Pons (tissue), 1 donor: ENCODE results near the gene SNED1.

Source experiments
- DNase-seq: peaks from one replicate; pipeline ENCODE4 v3.0.0-alpha.2; 2016; ENCODE audit warnings: low spot score

Gene SNED1

DNA sequence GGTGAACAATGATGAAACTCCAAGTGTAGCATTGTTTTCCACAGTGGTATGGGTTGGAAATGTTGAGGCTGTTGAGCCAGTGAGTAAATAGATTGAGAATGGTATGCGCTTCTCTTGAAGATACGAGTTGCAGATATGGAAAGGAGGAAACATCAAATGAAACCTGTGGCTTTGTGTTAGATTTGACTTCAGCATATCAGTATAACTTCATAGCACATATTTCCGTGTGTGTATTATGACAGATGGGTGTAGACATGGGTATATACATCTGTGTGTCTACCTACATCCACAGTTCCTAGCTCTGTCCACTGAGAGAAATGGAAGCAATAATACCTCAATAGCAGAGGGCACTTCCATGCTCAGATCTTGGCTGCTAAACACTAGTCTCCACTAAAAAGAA lies 8.0 kb downstream of the SNED1 start:
- DNase-seq = no peak

DNA sequence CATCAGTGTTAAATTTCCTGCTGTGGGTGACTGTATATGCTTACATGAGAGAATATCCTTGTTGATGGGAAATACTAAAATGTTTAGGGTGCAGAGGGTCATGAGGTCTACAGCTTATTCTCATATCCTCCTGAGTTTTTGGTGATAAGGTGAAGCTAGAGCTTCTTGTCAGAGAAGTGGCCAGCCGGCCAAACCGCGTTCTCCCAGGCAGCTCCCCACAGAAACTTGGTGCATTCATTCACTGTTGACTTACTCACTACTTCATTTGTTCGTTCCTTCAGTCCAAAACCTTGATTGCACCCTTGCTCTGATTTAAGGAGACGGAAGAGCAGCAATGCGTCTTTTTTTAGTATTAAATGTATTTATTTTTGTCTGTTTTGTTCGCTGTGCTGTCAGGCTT lies 8.7 kb downstream of the SNED1 start:
- no peak for DNase-seq

DNA sequence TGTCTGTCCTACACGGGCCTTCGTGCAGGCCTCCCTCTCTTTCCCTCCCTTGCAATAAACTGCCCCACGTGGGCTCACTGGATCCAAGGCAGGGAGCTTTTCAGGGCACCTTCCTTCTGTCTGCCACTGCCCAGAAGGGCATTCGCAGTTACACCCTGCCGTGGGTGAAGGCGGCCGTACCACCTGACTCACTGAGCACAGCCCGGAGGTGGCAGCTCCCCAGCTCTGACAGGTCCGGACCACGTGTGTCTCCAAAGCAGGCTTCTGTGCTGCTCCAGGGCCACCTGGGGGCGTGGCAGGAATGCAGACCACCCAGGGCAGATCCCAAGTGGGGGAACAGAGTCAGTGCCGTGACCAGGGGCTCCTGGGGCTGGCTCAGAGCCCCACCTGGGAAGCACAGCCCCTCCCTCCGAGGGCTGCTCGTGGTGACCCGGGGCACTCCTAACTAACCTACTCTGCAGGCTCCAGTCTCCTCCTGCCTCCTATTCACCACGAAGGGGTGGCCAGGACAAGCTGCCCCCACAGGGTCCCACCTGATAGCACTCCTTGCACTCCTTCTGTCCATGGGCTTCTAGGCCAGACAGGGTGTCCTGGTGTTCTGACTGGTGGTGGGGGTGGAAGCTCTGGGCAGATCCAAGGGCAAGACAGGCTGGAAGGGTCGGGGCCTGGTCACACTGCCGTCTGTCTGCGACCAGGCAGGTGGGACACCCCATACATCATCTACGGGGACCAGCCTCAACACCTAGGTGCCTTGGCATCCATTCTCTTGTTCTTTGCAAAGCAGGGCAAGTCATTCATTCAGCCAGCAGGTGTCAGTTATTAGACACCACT lies 9.7 kb downstream of the SNED1 start:
- DNase-seq = no peak

DNA sequence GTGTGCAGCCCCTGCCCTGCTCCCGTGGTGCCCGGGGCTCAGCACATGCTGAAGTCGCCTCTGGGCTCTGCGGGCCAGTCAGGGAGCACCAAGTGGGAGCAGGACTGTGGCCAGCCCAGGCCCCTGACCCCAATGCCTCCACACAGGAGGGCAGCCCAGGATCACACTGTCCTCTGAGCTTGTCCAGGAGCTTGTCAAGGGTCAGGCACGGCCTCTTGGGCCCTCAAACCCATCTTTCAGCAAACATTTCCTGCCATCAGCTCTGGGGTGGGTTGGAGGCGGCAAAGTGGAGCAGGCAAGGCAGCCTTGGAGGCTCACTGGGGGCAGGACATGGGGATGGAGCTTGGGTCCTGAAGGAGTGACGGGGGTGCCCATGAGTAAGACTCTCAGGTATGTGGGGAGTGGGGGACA lies 10.3 kb downstream of the SNED1 start:
- DNase-seq = no peak

DNA sequence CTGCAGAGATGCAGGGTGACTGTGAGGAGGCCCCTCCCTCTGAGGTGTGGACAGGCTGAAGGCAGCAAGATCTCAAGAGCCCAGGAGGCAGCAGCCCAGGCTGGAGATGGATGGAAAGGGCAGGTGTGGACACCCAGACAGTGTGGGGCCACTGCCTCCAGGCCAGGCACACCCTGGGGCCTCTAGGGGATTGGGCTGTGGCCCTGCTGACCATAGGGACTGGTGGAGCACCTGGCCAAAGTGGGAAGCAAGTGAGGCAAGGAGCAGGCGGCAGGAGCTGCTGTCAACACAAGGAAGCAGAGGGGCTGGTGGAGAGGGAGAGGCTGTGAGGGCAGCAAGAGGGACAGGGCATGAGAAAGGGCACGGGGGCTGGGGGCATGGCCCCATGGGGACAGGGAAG lies 10.8 kb downstream of the SNED1 start:
- no peak for DNase-seq

DNA sequence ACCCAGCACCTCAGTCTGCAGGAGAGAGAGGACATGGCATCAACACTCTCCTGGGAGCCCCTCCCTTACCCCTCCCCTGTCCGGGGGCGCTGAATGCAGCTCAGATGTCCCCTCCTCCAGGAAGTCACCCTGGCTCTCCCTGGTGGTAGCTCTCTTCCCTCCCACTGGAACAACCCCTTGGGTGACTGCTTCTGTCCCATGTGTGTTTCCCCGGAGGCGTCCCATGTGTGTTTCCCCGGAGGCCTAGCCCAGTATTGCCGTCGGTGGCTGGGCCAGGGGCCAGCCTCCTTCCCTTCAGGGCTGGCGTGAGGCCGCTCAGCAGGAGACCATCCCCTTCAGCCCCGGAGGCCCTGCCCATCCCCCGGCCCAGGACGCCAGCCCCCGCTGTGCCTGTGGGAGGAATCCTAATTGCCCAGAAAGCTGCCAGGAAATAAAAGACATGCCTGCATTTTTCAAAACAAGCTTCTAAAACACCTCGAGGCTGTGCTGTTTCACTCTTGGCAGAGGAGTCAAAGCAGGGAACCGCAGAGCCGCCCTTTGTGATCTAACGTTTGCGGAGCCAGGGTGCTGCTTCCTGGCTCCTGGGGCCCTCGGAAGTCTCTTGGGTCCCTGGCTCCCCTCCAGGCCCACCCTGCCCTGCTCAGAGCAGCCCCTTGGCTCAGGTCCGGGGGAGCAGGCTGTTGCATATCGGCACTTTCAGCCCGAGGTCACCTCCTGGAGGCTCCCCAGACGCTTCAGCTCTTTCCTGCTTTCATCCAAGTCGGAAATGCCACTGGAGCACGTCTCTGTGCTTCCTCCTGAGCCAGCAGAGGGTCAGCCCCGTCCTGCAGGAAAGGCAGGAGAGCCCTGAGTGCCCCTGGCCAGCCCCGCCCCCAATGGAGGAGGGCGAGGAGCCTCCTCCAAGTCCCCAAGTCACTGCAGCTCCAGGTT lies 11.4 kb downstream of the SNED1 start:
- peak; percentile 20 for DNase-seq

DNA sequence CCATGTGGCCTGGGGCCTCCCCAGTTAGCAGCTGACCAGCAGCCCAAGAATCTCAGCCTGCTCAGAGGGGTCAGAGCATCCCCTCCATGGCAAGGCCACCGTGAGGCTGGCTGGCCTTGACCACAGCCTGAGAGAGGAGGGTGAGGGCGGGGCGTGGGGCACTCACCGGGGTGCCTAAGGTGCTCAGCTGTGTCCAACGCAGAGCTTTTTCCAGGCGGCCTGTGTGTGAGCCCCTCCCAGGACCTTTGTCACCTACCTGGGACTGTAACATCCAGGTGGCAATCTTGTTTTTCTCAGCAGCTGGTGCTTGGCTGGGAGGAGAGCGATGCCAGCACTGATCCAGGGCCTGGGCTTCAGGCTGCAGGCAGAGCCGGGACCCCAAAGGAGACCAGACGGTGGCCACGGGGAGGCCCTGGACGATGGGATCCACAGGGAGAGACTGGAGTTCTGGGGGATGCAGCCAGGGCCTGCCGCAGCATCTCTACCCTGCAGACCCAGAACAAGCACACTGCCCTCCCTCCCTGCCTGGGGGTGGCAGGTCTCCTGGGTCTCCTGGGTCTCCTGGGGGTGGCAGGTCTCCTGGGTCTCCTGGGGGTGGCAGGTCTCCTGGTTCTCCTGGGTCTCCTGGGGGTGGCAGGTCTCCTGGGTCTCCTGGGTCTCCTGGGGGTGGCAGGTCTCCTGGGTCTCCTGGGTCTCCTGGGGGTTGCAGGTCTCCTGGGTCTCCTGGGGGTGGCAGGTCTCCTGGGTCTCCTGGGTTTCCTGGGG lies 12.3 kb downstream of the SNED1 start:
- no peak for DNase-seq

DNA sequence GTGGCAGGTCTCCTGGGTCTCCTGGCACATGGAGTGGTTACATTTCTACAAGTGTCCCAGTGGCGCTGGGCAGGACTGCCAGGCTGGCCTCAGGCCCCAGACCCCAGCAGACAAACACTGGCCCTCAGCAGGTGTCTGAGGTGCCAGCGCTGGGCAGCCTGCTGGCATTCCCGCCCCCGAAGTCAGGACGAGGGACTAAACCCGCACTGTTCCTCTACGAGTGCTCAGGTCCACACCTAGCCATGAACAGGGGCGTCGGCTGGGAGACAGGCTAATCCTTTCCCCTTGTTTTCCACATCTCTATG lies 12.8 kb downstream of the SNED1 start:
- DNase-seq = no peak

DNA sequence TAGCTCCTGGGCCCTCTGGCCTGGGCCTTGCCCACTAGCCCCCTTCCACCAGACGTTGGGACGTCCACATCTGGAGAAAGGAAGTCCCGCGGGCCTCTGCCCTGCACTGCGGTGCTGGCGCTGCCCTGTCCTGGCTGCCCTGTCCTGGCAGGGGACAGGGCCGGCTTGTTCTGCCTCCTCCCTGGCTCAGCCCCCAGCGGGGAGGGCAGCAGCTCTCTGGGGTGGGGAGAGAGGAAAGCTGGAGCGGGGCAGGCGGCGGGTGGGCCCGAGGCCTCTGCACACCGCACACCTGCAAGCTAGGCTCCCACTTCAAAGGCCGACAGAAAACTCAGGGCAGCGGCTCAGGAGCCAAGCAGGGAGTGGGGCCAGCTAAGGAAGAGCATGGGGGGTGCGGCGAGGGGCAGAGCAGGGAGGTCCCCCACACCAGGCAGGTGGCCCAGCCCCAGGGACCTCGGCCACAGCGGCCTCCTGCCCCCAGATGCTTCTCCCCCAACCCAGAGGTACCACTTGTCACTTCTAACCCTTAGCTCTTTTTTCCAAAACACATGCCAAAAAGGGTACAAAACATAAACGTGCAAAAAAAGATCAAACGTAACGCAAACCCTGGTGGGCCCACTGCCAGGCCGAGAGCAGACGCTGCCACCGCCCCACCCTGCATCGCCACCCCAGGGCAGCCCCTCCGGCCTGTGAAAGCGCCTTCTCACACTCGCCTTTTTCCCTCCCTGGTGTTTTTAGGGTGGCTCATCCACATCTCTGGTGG lies 13.5 kb downstream of the SNED1 start:
- no peak for DNase-seq

DNA sequence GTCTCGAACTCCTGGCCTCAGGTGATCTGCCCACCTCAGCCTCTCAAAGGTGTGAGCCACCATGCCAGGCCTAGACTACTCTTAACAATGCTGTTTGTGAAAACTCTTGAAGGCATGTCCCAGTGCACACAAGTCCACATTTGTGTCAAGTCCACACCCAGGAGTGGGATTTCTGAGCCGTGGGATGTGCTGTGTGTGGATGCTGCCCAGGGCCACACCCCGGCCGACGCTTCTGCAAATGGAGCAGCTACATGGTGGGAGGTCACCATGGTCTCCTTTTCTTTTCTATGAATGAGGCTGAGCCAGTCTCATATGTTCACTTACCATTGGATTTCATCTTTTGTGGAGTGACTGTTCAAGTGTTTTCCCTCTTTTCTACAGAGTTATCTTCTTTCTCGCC lies 15.8 kb downstream of the SNED1 start:
- no peak for DNase-seq

DNA sequence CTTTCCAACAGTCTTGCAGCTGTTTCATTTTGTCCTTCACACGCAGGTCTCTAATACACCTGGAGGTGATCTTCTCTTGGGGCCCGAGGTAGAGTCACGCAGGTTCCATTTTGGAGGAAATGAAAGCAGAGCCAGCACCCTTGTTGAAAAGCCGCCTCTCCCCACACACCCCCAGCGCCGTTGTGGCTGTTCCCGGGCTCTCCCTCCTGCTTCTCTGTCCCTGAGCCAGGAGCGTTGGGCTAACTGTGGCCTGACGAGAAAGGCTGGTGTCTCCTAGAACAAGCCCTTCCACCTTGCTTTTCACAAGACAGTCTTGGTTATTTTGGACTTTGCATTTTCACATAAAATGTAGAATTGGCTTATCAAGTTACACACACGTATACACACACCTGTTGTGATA lies 16.3 kb downstream of the SNED1 start:
- no peak for DNase-seq

DNA sequence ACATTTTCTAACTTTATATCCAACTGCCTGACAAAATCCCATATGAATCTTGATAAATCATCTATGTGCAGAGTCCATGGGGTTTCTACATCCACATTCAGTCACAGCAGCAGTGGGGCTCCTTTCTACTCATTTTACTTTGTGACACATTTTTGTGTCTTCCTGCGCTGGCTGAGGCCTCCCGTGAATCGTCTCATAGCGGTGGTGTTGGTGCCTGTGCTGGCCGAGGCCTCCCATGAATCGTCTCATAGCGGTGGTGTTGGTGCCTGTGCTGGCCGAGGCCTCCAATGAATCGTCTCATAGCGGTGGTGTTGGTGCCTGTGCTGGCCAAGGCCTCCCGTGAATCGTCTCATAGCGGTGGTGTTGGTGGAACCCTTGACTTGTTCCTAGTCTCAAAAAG lies 17.0 kb downstream of the SNED1 start:
- no peak for DNase-seq

DNA sequence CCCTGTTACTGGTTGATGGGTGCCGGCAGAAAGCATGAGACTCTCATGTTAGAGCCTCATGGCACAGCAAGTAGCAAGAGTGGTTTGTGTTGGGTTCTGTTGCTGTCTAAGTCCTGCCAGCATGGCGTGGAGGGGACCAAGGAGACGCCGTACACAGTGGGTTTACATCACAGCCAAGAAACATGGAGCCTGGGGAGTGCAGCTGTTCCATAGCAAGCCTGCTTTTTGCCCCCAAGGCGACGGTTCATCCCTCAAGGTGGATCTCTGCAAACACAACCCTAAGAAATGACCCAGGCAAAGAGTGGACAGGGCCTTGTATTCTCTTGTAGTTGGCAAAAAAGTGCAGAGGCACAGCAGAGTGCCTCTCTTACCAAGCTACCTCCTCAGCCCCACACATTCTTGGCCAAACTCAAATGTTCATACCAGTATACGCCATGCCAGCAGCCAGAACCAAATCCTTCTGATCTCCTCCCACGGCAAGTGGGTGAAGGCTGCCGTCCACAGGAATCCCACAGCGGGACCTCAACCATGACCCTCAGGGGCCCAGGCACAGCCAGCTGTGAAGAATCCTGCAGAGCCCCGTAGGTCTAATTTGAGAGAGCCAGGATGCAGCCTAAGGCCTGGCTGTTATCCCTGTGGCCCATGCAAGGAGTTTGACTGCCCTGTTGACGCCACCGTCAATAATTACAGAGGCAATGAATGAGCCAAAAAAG lies 19.0 kb downstream of the SNED1 start:
- DNase-seq = no peak

DNA sequence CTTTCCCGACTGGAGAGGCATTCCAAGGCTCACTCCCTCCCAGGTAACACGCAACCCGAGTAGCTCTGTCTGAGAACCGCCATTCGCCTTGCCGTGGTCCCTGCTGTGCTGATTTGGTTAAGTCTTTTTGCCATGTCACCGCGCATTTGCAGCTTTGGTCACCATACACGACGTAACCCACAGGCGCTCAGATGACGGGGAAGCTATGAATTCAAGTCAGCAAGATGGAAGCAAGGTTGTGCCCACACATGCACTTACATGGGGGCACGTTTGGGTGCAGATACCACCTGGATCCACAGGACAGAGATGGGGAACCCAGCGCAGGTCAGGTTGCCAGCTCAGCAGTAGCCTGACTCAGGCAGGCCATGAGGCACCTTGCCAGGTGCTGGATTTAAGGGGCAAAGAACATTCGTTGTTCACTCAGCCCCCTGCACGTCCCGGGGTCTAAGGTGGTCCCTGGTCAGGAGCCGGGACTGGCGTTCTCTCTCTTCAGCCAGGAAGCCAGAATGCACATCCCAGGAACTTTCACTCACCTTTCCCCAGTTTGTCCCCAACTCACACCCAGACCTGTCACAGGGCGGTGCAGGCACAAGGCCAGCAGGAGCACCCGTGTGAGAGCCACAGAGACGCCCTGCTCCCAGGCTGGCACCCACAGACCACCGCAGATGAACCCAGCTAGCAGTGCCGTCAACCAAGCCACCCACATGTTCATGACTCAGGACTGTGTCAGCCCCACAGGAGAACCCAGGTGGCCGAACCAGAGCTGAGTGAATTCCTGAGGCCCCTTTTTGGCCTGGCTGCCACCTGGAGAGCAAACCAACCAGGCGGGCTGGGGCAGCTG lies 19.9 kb downstream of the SNED1 start:
- DNase-seq = no peak

DNA sequence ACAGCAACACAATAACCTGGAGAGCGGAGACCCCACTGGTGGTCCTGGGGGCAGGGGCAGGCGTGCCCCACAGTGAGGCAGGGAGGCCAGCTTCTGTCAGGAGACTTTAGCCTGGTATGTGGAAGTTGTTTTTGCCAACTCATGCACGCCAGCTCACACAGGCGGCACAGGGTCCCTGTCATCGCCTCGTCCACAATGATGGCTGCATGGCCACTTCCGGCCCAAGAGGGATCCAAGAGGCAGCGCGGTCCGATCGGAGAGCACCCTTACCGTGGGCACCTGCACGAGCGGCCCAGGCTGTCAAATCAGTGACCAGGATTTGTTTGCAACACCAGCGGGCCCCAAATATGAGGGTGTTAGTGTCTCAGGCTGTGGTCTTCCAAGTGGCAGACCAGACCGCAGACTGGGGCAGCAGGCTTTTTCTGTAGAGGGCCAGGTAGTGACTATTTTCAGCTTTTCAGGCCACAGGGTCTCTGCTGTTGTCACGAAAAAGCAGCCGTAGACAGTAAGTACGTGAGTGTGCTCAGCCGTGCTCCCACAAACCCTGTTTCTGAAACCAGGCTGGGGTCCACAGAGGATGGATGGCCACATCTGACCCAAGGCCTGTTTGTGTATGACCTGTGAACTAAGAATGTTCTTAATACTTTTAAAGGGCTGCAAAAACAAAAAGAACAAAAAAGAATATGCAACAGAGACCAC lies 21.2 kb downstream of the SNED1 start:
- DNase-seq = no peak

DNA sequence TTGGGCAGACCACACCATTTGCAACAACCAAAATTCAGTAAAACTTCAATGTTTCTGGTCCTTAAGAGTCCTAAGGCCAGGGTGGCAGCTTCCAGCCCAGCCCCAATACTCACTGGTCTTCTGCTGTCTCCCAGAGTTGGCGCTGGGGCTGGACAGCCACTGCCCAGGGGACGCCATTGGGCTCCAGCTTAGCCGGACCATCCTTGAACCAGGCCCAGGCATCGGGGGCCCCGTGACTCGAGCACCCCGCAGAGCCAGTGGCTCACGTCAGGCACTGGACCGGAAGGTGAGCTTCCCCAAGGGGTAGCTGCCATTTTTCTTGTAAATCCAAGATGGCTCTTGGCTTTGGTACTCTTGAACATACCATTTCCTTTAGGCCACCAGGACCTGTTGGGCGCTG lies 21.8 kb downstream of the SNED1 start:
- no peak for DNase-seq

DNA sequence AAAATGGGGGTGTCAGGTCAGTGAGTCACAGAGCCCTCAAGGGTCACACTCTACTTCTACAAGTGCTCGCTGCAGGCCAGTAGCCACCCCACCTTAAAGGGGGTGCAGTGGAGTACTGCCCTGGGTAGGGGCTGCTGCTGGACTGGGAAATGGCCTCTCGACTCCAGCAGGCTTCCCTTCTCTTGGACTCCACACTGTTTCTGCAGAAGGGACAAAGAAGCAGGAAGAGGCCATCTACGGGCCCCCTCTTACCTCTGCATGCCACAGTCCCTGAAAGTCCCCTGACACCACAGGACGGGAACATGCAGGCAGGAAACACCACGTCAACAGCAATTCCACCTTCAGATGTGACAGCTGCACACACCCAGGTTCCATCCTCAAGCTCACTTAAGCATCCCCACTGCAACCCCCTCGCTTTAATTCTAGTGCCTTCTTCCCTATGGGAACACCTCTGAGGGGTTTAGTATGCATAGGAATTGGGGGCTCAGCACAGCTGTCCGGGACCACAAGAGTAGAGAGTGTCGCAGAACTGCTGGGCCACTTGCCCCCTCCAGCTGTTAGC lies 22.3 kb downstream of the SNED1 start:
- no peak for DNase-seq

DNA sequence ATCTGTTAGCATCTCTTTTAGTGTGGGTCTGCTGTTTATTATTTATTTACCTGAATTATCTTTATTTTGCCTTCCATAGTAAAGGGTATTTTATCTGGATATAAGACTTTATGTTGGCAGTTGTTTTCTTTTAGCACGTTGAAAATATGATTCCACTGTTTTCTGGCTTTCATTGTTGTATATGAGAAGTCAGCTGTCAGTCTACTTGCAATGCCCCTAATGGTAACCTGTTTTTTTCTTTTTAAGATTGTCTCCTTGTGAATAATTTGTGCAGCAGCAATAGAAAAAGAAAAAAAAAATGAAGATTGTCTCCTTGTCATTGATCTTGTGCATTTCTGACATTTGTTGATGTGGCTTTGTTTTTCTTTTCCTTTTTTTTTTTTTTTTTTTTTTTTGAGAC lies 27.2 kb downstream of the SNED1 start:
- DNase-seq = no peak

DNA sequence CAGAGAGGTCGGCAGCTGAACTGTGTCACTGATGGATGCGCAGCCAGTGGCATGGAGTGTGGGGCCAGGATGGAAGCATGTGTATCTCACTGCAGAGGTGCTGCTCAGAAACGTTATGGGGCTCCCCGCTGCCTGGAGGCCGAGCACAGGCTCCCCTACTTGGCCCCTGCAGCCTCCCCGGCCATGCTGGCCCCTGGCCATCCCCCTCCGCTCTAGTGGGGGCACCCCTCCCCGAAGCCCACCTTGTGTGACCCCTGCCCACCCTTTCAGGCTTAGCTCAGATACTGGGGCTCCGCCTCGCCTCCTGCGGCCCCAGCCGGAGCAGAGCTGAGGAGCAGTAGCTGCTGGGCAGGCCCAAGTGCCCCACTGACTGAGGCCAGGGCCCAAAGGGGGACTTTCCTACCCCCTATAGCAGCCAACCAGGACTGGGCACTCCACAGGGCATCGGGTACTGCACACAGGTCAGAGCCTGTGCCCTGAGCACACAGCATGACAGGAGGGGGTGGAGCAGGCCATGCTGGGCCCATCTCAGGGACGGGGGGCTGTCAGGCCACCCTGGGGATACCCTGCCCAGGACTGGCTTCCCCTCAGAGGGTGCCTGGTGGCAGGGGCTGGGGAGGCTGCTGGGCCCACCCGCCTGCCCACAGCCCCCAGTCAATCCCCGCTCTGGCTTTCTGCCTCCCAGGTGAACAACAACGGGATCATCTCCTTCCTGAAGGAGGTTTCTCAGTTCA lies 31.3 kb downstream of the SNED1 start:
- no peak for DNase-seq
